ENCODE data around the gene PSME3IP1. TPM values are rescaled to one million over a fixed set of nuclear protein-coding genes. Genes with fewer than 3 reads are reported as not detected.

PSME3IP1 gene
- total and polyA plus RNA-seq, 2 experiments from 2014 or later = 64.2 to 73.2 TPM

- Histone ChIP-seq H3K36me3 (replicated peaks; ENCODE audit: insufficient read depth, low read depth) (no peaks in the 10 kb centered on the region), H3K4me3 (no peak overlapping the region), H3K9me3 (ENCODE audit: low read depth) (no peaks in the 10 kb centered on the region), H2AFZ (no peak overlapping the region), H3K27me3 (no peaks in the 10 kb centered on the region), H4K20me1 (ENCODE audit: insufficient read depth, poor library complexity, severe bottlenecking) (no peaks in the 10 kb centered on the region), H3K79me2 (no peaks in the 10 kb centered on the region), H3K4me1 (ENCODE audit: insufficient read depth) (no peaks in the 10 kb centered on the region), H3K4me2 (no peak overlapping the region), H3K9me2 (replicated peaks; ENCODE audit: insufficient read depth) (no peaks in the 10 kb centered on the region), H3K27ac (no peak overlapping the region)
- no peak for TF ChIP-seq EZH2phosphoT487 (IDR thresholded peaks at IDR 0.05; ENCODE audit: low read depth, severe bottlenecking, unreplicated experiment)
- no peak for TF ChIP-seq EZH2 (IDR thresholded peaks at IDR 0.05; ENCODE audit: borderline replicate concordance)
- no peak for TF ChIP-seq CTCF (IDR thresholded peaks at IDR 0.05; ENCODE audit: poor library complexity)
- 93% methylated on average over 4 of the region's 4 CpGs for WGBS (ENCODE audit: low lambda C conversion rate, missing lambda C conversion rate)
- no peak for DNase-seq (ENCODE audit: low spot score)
Measured at GRCh38 chr16:57125969-57126368, 59.9 kb downstream of the PSME3IP1 start.

- TF ChIP-seq CTCF (IDR thresholded peaks at IDR 0.05; ENCODE audit: poor library complexity) (no peak), EZH2 (IDR thresholded peaks at IDR 0.05; ENCODE audit: borderline replicate concordance) (no peak), EZH2phosphoT487 (IDR thresholded peaks at IDR 0.05; ENCODE audit: low read depth, severe bottlenecking, unreplicated experiment) (no peak)
- Histone ChIP-seq H4K20me1 (ENCODE audit: insufficient read depth, poor library complexity, severe bottlenecking) (no peaks in the 10 kb centered on the region), H3K27ac (no peak overlapping the region), H2AFZ (no peak overlapping the region), H3K9me3 (ENCODE audit: low read depth) (no peaks in the 10 kb centered on the region), H3K9me2 (replicated peaks; ENCODE audit: insufficient read depth) (no peaks in the 10 kb centered on the region), H3K4me2 (no peak overlapping the region), H3K4me3 (no peak overlapping the region), H3K4me1 (ENCODE audit: insufficient read depth) (no peaks in the 10 kb centered on the region), H3K36me3 (replicated peaks; ENCODE audit: insufficient read depth, low read depth) (no peaks in the 10 kb centered on the region), H3K79me2 (no peaks in the 10 kb centered on the region), H3K27me3 (no peaks in the 10 kb centered on the region)
- 97% methylated on average over 4 of the region's 4 CpGs for WGBS (ENCODE audit: low lambda C conversion rate, missing lambda C conversion rate)
- no peak for DNase-seq (ENCODE audit: low spot score)
Measured at GRCh38 chr16:57125376-57125775, 60.5 kb downstream of the PSME3IP1 start.

- no peaks in the 10 kb centered on the region for H3K36me3 ChIP-seq (replicated peaks; ENCODE audit: insufficient read depth, low read depth)
- no peaks in the 10 kb centered on the region for H3K27me3 ChIP-seq
- no peaks in the 10 kb centered on the region for H3K9me3 ChIP-seq (ENCODE audit: low read depth)
- H3K27ac ChIP-seq = no peak overlapping the region
- H3K4me3 ChIP-seq = no peak overlapping the region
- no peak overlapping the region for H2AFZ ChIP-seq
- no peaks in the 10 kb centered on the region for H3K9me2 ChIP-seq (replicated peaks; ENCODE audit: insufficient read depth)
- no peak for DNase-seq (ENCODE audit: low spot score)
- TF ChIP-seq CTCF (IDR thresholded peaks at IDR 0.05; ENCODE audit: poor library complexity) (no peak), EZH2phosphoT487 (IDR thresholded peaks at IDR 0.05; ENCODE audit: low read depth, severe bottlenecking, unreplicated experiment) (no peak), EZH2 (IDR thresholded peaks at IDR 0.05; ENCODE audit: borderline replicate concordance) (no peak)
- WGBS (ENCODE audit: low lambda C conversion rate, missing lambda C conversion rate) = 85% methylated on average over 11 of the region's 11 CpGs
- no peaks in the 10 kb centered on the region for H3K4me1 ChIP-seq (ENCODE audit: insufficient read depth)
- H4K20me1 ChIP-seq (ENCODE audit: insufficient read depth, poor library complexity, severe bottlenecking) = no peaks in the 10 kb centered on the region
- H3K79me2 ChIP-seq = no peaks in the 10 kb centered on the region
- no peak overlapping the region for H3K4me2 ChIP-seq
Measured at GRCh38 chr16:57123974-57124674, 61.7 kb downstream of the PSME3IP1 start.
